GM12874 (cell line): ENCODE data around the gene CCDC77.

Experiments
- CTCF ChIP-seq: IDR thresholded peaks from 2 replicates; pipeline ENCODE4 v1.5.1; 2011; ENCODE audit warnings: low read depth, mild to moderate bottlenecking, control low read depth, low read length, moderate library complexity; ENCODE audit not compliant: insufficient read depth

Gene CCDC77

GRCh38 chr12:457676-458075, 56.2 kb downstream of the CCDC77 start:
- no peak for TF ChIP-seq CTCF

- no peak for TF ChIP-seq CTCF
These were observed 57.6 kb downstream of the CCDC77 start for GRCh38 chr12:459050-459429.

- TF ChIP-seq CTCF: no peak
These were observed 58.2 kb downstream of the CCDC77 start, which contains the start of gene B4GALNT3 for GRCh38 chr12:459430-460258. TSS of gene B4GALNT3 (plus strand) at chr12:459939. CDS start at chr12:460377, 438 bp downstream.

- TF ChIP-seq CTCF: no peak
These were observed 59.1 kb downstream of the CCDC77 start for GRCh38 chr12:460261-461230.

DNA sequence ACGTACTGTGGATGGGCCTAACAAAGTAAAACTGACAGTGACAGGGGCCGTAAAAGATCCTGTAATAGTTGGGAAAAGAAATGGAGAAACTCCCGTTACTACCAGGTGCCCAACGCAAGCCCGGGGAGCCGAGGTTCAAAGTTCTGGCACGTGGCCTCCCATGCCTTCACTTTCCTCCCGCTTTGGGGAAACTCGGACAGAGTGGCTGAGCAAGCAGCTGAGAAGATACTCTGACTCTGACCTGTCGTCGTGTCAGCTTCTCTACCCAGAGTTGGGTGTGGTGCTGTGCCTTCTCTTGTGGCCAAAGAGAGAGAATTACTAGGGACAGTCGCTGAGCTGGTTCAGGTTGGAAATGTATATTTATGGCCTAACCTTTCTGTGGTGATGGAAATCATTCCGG, 60.0 kb downstream of the CCDC77 start:
- no peak for TF ChIP-seq CTCF

- TF ChIP-seq CTCF: no peak
These were observed 61.7 kb downstream of the CCDC77 start for GRCh38 chr12:462936-463705.
